ENCODE measurements around the gene CTSS. TPM values are rescaled to one million over a fixed set of nuclear protein-coding genes. Genes with fewer than 3 reads are reported as not detected.

The CTSS gene
- polyA plus RNA-seq, 2 of the 4 experiments (the other 2 are of a cell fraction) = 9.4 to 29.6 TPM

DNA sequence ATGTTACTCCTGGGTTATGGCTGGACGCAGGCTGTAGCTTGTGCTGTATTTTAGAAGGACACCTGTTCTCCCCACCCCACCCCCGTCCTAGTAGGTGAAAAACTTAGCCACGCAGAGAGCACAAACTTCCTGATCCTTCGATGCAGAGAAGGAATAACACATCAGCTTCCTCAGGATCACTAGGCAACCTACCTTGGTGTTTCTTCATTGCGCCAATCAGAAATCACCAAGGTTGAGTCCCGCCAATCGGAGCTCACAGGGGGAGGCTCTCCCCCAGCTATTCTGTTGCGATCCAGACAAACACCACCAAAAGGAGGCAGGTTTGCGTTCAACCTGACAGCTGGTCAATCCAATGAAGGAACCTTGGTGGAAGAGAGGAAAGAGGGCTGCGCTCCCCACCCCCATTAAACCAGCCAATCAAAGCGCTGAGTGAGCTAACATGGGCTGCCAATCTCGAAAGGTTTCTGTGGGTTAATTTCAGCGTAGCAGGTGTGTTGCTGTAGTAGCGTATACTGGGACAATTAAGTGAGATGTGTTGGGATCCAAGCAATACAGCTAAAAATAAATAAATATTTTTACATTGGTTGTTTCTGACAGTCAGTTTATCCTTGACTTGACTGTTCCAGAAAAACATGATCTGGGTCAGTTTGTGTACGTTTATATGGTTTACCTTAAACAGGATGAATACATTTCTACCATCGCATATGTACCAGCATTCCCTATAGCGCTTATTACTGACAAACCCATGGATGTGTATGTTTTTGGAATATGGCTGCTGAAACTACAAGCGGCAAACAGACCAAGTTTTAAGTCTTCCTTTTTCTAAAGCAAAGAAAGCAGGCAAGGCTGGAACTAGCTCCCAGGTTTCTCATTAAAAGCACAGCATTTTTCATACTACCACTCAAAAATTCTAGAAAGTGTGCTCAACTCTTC, 68.3 kb downstream of the CTSS start, which contains the start of gene GOLPH3L:
Gene GOLPH3L (minus strand): TSS at position 160 of the 933 bp plus-strand sequence. CDS start 2,316 bp downstream, outside the sequence.
- ChIA-PET POLR2A (interaction anchor here (0.5 to 2.4 kb wide), 13 partner anchors 11 to 334 kb away, joined by 3 to 19 read pairs (median 4); partner anchors contain the start of genes ENSA, MCL1 and RPRD2), CTCF (interaction anchor here (1.0 to 1.5 kb wide), 8 partner anchors 9 to 441 kb away, joined by 3 to 10 read pairs (median 3); no protein-coding TSS in a partner anchor)
- H3K4me2 ChIP-seq = peak within 1 kb of the TSS; percentile 96
- peak within 1 kb of the TSS; percentile 66 for H3K4me3 ChIP-seq
- TF ChIP-seq ZC3H11A (IDR thresholded peaks at IDR 0.05) = no peak
- TF ChIP-seq EHF (CRISPR knock-in tag; IDR thresholded peaks at IDR 0.05) = no peak
- no peak for TF ChIP-seq NFE2L2 (conservative IDR thresholded peaks at IDR 0.05; ENCODE audit: low read length)
- TF ChIP-seq PBX3 (IDR thresholded peaks at IDR 0.05) = peak; percentile 93
- TF ChIP-seq JUNB (IDR thresholded peaks at IDR 0.05) = no peak
- TF ChIP-seq POLR2A (IDR thresholded peaks at IDR 0.05; ENCODE audit: low read length) = 0 out of 2 replicates have a peak, but pooled peaks have one; percentile 40
- no peak for TF ChIP-seq RCOR1 (IDR thresholded peaks at IDR 0.05; ENCODE audit: low read depth, low read length)
- TF ChIP-seq MAZ (IDR thresholded peaks at IDR 0.05; ENCODE audit: borderline replicate concordance, low read depth, low read length) = no peak
- peak; percentile 89 for TF ChIP-seq RFX5 (IDR thresholded peaks at IDR 0.05)
- peak; percentile 9; the same call in 1 of the 2 replicates for TF ChIP-seq GATA3 (IDR thresholded peaks at IDR 0.05; ENCODE audit: borderline replicate concordance)
- TF ChIP-seq PHF8 (IDR thresholded peaks at IDR 0.05; ENCODE audit: borderline replicate concordance, low read depth) = peak; percentile 51; the same call in 1 of the 2 replicates
- TF ChIP-seq RARB (CRISPR knock-in tag; IDR thresholded peaks at IDR 0.05) = no peak
- no peak for TF ChIP-seq NPAS2 (CRISPR knock-in tag; IDR thresholded peaks at IDR 0.05; ENCODE audit: borderline replicate concordance)
- TF ChIP-seq, protein P1, sequence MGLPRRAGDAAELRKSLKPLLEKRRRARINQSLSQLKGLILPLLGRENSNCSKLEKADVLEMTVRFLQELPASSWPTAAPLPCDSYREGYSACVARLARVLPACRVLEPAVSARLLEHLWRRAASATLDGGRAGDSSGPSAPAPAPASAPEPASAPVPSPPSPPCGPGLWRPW (IDR thresholded peaks at IDR 0.05) = no peak
- TF ChIP-seq HEYL (CRISPR knock-in tag; IDR thresholded peaks at IDR 0.05) = no peak
- no peak for TF ChIP-seq MYC (IDR thresholded peaks at IDR 0.05; ENCODE audit: borderline replicate concordance, low read length)
- TF ChIP-seq, protein P2, sequence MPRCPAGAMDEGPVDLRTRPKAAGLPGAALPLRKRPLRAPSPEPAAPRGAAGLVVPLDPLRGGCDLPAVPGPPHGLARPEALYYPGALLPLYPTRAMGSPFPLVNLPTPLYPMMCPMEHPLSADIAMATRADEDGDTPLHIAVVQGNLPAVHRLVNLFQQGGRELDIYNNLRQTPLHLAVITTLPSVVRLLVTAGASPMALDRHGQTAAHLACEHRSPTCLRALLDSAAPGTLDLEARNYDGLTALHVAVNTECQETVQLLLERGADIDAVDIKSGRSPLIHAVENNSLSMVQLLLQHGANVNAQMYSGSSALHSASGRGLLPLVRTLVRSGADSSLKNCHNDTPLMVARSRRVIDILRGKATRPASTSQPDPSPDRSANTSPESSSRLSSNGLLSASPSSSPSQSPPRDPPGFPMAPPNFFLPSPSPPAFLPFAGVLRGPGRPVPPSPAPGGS (IDR thresholded peaks at IDR 0.05) = 0 out of 3 replicates have a peak, but pooled peaks have one; percentile 34
- peak; percentile 48 to 62; a peak in 1 of 5 replicates for TF ChIP-seq JUN (IDR thresholded peaks at IDR 0.05)
- TF ChIP-seq CHD2 (IDR thresholded peaks at IDR 0.05; ENCODE audit: low read length, partially characterized antibody) = peak; percentile 73
- TF ChIP-seq ESRRA (IDR thresholded peaks at IDR 0.05; ENCODE audit: borderline replicate concordance, low read length) = no peak
- TF ChIP-seq HDAC2 (IDR thresholded peaks at IDR 0.05) = no peak
- TF ChIP-seq ATOH8 (CRISPR knock-in tag; IDR thresholded peaks at IDR 0.05; ENCODE audit: low read depth) = no peak
- TF ChIP-seq HOXA7 (CRISPR knock-in tag; IDR thresholded peaks at IDR 0.05) = 0 out of 2 replicates have a peak, but pooled peaks have one; percentile 27
- TF ChIP-seq CHD4 (IDR thresholded peaks at IDR 0.05; ENCODE audit: borderline replicate concordance) = no peak
- TF ChIP-seq SMC3 (IDR thresholded peaks at IDR 0.05) = no peak
- no peak for TF ChIP-seq HOXB5 (CRISPR knock-in tag; IDR thresholded peaks at IDR 0.05)
- TF ChIP-seq MAFK (IDR thresholded peaks at IDR 0.05; ENCODE audit: partially characterized antibody) = peak; percentile 61
- TF ChIP-seq, protein P3, sequence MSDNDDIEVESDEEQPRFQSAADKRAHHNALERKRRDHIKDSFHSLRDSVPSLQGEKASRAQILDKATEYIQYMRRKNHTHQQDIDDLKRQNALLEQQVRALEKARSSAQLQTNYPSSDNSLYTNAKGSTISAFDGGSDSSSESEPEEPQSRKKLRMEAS (IDR thresholded peaks at IDR 0.05) = peak; percentile 11; the same call in 1 of the 2 replicates
- peak; percentile 97 for FAIRE-seq
- peaks cover 13% of the 10 kb centered on the region; the same call in 2 of the 3 replicates for H3K4me1 ChIP-seq
- 4% methylated on average over 17 of the region's 18 CpGs for WGBS (ENCODE audit: missing lambda C conversion rate)
- H3K9me3 ChIP-seq = no peaks in the 10 kb centered on the region
- ATAC-seq = peak; percentile 100
- DNase-seq (ENCODE audit: low read depth in 1 of 2, low spot score in 1 of 2) = peak; percentile 92 to 98
- peak within 1 kb of the TSS; percentile 75 to 88 for H3K27ac ChIP-seq

Measured in A549 (cell line).